Measurements from ENCODE around the gene DFFB. TPM values are rescaled to one million over a fixed set of nuclear protein-coding genes. Genes with fewer than 3 reads are reported as not detected.

Gene DFFB
- total and polyA plus RNA-seq, 8 donors: 5.4 to 14.7 (median 11.2) TPM

DNA sequence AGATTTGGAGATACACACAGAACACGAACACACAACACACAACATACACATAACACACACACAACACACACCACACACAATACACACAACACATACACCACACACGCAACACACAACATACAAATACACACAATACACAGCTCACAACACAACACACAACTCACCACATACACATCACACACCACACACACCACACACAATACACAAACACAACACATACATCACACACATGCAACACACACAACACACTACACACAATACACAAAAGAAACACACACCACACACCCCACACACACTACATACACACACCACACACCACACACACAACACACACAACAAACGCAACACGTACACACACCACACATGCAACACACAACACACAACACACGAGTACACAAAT is 71.8 kb downstream of the DFFB start:
- peaks cover 0 to 58% of the 10 kb centered on the region in 2 donors for H3K27me3 ChIP-seq
- DNase-seq: no peak
- no peak overlapping the region for H3K27ac ChIP-seq
- no peaks in the 10 kb centered on the region for H3K4me1 ChIP-seq
- no peaks in the 10 kb centered on the region for H3K36me3 ChIP-seq
- TF ChIP-seq, protein P1, sequence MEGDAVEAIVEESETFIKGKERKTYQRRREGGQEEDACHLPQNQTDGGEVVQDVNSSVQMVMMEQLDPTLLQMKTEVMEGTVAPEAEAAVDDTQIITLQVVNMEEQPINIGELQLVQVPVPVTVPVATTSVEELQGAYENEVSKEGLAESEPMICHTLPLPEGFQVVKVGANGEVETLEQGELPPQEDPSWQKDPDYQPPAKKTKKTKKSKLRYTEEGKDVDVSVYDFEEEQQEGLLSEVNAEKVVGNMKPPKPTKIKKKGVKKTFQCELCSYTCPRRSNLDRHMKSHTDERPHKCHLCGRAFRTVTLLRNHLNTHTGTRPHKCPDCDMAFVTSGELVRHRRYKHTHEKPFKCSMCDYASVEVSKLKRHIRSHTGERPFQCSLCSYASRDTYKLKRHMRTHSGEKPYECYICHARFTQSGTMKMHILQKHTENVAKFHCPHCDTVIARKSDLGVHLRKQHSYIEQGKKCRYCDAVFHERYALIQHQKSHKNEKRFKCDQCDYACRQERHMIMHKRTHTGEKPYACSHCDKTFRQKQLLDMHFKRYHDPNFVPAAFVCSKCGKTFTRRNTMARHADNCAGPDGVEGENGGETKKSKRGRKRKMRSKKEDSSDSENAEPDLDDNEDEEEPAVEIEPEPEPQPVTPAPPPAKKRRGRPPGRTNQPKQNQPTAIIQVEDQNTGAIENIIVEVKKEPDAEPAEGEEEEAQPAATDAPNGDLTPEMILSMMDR (IDR thresholded peaks at IDR 0.05): no peak
- ATAC-seq: no peak
- no peak overlapping the region for H3K4me3 ChIP-seq
- intact Hi-C loops (cut with DNase I): no loop called here
- H3K9me3 ChIP-seq: no peaks in the 10 kb centered on the region

DNA sequence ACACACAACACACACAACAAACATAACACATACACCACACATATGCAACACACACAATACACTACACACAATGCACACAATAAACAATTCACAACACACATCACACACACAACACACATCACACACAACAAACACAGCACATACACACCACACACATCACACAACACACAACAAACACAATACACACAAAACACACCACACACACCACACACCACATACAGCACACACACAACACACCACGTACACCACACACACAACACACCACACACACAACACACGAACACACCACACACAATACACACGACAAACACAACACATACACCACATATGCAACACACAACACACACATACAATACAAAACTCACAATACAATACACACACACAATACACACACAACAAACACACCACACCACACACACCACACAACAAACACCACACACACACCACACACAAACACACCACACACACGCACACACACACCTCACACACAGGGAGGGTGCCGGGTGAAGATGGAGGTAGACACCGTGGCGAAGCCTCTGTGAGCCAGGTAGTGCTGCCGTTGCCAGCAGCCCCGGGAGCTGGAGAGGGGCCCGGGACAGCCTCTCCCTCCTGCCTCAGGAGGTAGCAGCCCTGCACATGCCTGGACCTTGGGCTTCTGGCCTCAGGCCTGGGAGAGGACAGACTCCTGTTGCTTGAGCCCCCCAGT is 73.2 kb downstream of the DFFB start:
- H3K9me3 ChIP-seq: peaks cover 0 to under 1% of the 10 kb centered on the region in 2 donors
- H3K4me1 ChIP-seq: no peaks in the 10 kb centered on the region
- intact Hi-C loops (cut with DNase I): no loop called here
- peaks cover 0 to 54% of the 10 kb centered on the region in 2 donors for H3K27me3 ChIP-seq
- no peak for DNase-seq
- TF ChIP-seq, protein P1 (IDR thresholded peaks at IDR 0.05): no peak
- no peak overlapping the region for H3K4me3 ChIP-seq
- no peak for ATAC-seq
- no peaks in the 10 kb centered on the region for H3K36me3 ChIP-seq
- H3K27ac ChIP-seq: no peak overlapping the region

DNA sequence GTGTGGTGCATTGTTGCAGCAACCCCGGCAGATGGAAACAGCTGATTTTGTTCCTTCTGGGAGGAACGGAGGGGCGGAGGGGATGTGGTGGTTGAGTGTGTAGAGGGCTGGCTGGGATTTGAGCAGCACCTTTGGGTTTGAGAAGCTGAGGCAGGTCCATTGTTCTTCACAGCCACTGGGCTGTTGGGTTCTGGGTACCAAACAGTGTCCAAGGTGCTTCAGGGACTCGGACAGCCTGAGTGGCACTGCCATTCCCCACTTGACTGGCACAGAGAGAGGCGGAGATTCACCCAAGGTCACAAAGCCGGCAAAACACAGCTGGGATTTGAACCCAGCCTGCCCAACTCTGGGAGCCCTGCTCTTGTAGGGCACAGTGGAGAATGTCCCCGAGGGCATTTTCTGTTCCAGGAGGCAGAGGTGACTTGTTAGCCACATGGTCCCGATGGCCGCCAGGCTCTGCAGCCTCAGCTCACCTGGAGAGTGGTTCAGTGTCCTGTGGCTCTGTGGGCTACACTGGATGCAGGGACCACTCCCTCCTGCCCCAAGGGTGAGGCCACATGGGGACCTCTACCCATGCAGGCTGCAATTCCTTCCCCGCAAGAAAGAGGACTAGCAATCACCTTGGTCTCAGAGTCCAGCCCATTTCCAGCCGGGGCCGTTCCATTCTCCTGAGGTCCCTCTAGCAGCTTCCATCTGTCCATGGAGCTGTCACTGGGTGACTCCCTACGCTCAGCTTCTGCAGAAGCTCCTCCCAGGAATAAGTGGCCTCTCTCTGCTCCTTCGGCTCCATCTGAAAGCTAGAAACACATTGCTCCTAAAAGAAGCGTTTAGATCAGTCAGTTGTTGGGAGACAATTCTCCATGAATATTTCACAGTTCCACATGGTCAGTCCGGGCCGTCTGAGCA is 74.0 kb downstream of the DFFB start:
- TF ChIP-seq, protein P1 (IDR thresholded peaks at IDR 0.05): no peak
- Histone ChIP-seq H3K27me3 (peaks cover 0 to 49% of the 10 kb centered on the region in 2 donors), H3K9me3 (peaks cover 0 to 6% of the 10 kb centered on the region in 2 donors), H3K27ac (no peak overlapping the region), H3K4me1 (no peaks in the 10 kb centered on the region), H3K4me3 (no peak overlapping the region), H3K36me3 (no peaks in the 10 kb centered on the region)
- ATAC-seq: no peak
- DNase-seq: no peak
- intact Hi-C loops (cut with DNase I): no loop called here

DNA sequence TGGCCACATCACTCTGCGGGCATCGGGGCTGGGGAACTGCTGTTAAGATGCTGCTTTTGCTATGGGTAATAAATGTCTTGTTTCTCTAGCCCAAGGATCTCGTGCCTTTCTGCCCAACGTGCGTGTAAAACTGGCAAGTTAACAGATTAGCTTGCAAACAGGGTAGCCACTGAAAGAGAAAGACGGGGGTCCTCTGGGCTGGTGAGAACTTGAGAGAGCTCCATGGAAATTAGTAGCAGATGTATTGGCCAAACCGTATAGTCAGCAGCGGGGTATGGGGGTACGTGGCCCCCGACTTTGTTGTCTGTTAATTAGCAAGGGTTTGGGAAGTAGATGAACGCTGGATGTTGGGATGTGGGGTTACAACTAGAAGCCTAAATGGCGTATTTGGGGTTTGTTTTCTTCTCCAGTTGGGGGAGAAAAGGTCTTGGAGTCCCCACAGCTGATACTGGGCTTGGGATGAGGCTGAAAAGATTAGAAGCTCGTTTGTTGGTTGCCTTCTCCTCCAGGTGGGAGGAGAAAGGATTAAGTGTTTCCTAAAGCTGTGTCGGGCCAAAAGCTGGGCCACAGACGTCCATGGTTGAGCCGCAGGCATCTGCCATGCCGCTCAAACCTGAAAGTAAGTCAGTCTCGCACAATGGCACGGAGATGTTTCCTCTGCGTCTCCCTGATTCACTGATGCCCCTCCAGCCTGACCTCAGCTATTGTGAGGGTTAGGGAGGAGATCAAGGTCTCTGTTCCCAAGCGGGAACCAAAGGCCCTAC is 75.1 kb downstream of the DFFB start:
- peaks cover 0 to 46% of the 10 kb centered on the region in 2 donors for H3K27me3 ChIP-seq

More for the DNA sequence above, 75.1 kb downstream of the DFFB start:
- TF ChIP-seq, protein P1 (IDR thresholded peaks at IDR 0.05): no peak
- H3K9me3 ChIP-seq: peaks cover 0 to 16% of the 10 kb centered on the region in 2 donors
- H3K36me3 ChIP-seq: no peaks in the 10 kb centered on the region
- no peaks in the 10 kb centered on the region for H3K4me1 ChIP-seq
- no peak overlapping the region for H3K4me3 ChIP-seq
- intact Hi-C loops (cut with DNase I): no loop called here
- no peak overlapping the region for H3K27ac ChIP-seq
- DNase-seq (no peak), ATAC-seq (no peak)

Other genes starting within 250 kb of the DFFB start
- 100 to 1,000 TPM in 1 of 2 donors, 10 to 100 TPM in 1; 40.6 to 108 TPM for gene MEGF6, start 246.0 kb upstream of the DFFB start, total RNA-seq
- 10 to 100 TPM; 46.7 to 72.6 (median 51.5) TPM for gene MEGF6, start 246.0 kb upstream of the DFFB start, polyA plus RNA-seq (ENCODE audit: insufficient read length in 6 of 6)
- gene TPRG1L, start 232.5 kb upstream of the DFFB start, total RNA-seq: 10 to 100 TPM; 42.5 to 42.9 TPM
- gene TPRG1L, start 232.5 kb upstream of the DFFB start, polyA plus RNA-seq (ENCODE audit: insufficient read length in 6 of 6): 10 to 100 TPM; 27.3 to 33.8 (median 30.4) TPM
- 10 to 100 TPM; 20.2 to 23.1 TPM for gene WRAP73, start 207.4 kb upstream of the DFFB start, total RNA-seq
- gene WRAP73, start 207.4 kb upstream of the DFFB start, polyA plus RNA-seq (ENCODE audit: insufficient read length in 6 of 6): 10 to 100 TPM; 14.3 to 21.2 (median 15.4) TPM
- gene TP73, start 205.0 kb upstream of the DFFB start, total RNA-seq: 1 to 10 TPM; 1.8 to 2.7 TPM
- gene TP73, start 205.0 kb upstream of the DFFB start, polyA plus RNA-seq (ENCODE audit: insufficient read length in 6 of 6): 1 to 10 TPM; 1.6 to 2.1 (median 2.0) TPM
- gene CCDC27, start 105.0 kb upstream of the DFFB start, total RNA-seq: not detected
- under 1 TPM; 0.17 to 0.31 (median 0.25) TPM for gene CCDC27, start 105.0 kb upstream of the DFFB start, polyA plus RNA-seq (ENCODE audit: insufficient read length in 6 of 6)
- 1 to 10 TPM; 6.5 TPM for gene SMIM1, start 84.7 kb upstream of the DFFB start, total RNA-seq
- gene SMIM1, start 84.7 kb upstream of the DFFB start, polyA plus RNA-seq (ENCODE audit: insufficient read length in 6 of 6): 1 to 10 TPM; 1.6 to 7.4 (median 4.4) TPM
- gene LRRC47, start 61.0 kb upstream of the DFFB start, total RNA-seq: 10 to 100 TPM; 34.2 to 36.6 TPM
- gene LRRC47, start 61.0 kb upstream of the DFFB start, polyA plus RNA-seq (ENCODE audit: insufficient read length in 6 of 6): 10 to 100 TPM; 49.4 to 66.4 (median 53.0) TPM
- 10 to 100 TPM; 44.8 to 49.5 TPM for gene CEP104, start 265 bp upstream of the DFFB start, total RNA-seq
- 10 to 100 TPM; 32.5 to 44.8 (median 34.4) TPM for gene CEP104, start 265 bp upstream of the DFFB start, polyA plus RNA-seq (ENCODE audit: insufficient read length in 6 of 6)
- 10 to 100 TPM; 19.3 to 29.5 TPM for gene C1orf174, start 42.8 kb downstream of the DFFB start, total RNA-seq
- gene C1orf174, start 42.8 kb downstream of the DFFB start, polyA plus RNA-seq (ENCODE audit: insufficient read length in 6 of 6): 10 to 100 TPM; 20.9 to 26.7 (median 24.7) TPM

Data from left lung (tissue), 10 donors.